GM12878 (cell line): ENCODE results near the gene DNAJA1. TPM values are rescaled to one million over a fixed set of nuclear protein-coding genes. Genes with fewer than 3 reads are reported as not detected.

Source experiments
- BHLHE40 ChIP-seq, 2 experiments: fragments of 450-650 bp in 1 of 2; IDR thresholded peaks; 2 replicates each; pipeline ENCODE4 v1.6.1; 2011 to 2017; ENCODE audit warnings: low read depth in 2 of 2, borderline replicate concordance in 1 of 2, improper control_type of control experiment in 1 of 2, low read length in 1 of 2, mild to moderate bottlenecking in 1 of 2
- CHD2 ChIP-seq: IDR thresholded peaks from 2 replicates; pipeline ENCODE4 v1.6.1; 2011; ENCODE audit warnings: low read depth, low read length, improper control_type of control experiment, borderline replicate concordance
- MXI1 ChIP-seq: fragments of 150-350 bp; IDR thresholded peaks from 2 replicates; pipeline ENCODE4 v1.6.1; 2011; ENCODE audit warnings: low read depth, mild to moderate bottlenecking, inconsistent platforms, low read length, improper control_type of control experiment
- NBN ChIP-seq: fragments of 450-650 bp; IDR thresholded peaks from 2 replicates; pipeline ENCODE4 v1.6.1; 2016
- PML ChIP-seq: IDR thresholded peaks from 2 replicates; pipeline ENCODE4 v1.6.1; 2012; ENCODE audit warnings: low read length, inconsistent platforms
- POLR2AphosphoS2 ChIP-seq: IDR thresholded peaks from 2 replicates; pipeline ENCODE4 v1.6.1; 2011; ENCODE audit warnings: low read depth, mild to moderate bottlenecking, low read length, improper control_type of control experiment, moderate library complexity
- POU2F2 ChIP-seq: IDR thresholded peaks from 3 replicates; pipeline ENCODE4 v1.6.1; 2011; ENCODE audit warnings: low read depth, mild to moderate bottlenecking, low read length, borderline replicate concordance
- polyA plus RNA-seq, 11 experiments: library from polyadenylated mRNA; depleted of rRNA in 4 of 11; unstranded in 6 of 11; stranded (reverse) in 5 of 11; fragments of >200 nt; fragmentation: Nextera tagmentation in 4 of 11; fragmentation: Illumina TruSeq in 1 of 11; extraction: Ambion mirVana in 4 of 11; extraction: Trizol in 1 of 11; gene quantifications; 1 replicate in 1 of 11; 2 replicates in 10 of 11; pipeline versions ENCODE4 v1.2.1 to v1.2.3, GENCODE V29; 2011 to 2016; ENCODE audit warnings: inconsistent platforms in 2 of 11, missing spikeins in 2 of 11, low read depth in 1 of 11
- total RNA-seq, 4 experiments: library from RNA; depleted of rRNA in 3 of 4; stranded (reverse); fragments of >200 nt in 3 of 4; fragmentation: Illumina TruSeq in 1 of 4; extraction: Trizol in 1 of 4; gene quantifications; 2 replicates each; pipeline versions ENCODE4 v1.2.1 to v1.2.3, GENCODE V29; 2013 to 2021
- TF ChIP-seq, protein P1 (sequence below): fragments of 450-650 bp; IDR thresholded peaks from 2 replicates; pipeline ENCODE4 v1.6.1; 2016; ENCODE audit warnings: mild to moderate bottlenecking
- TF ChIP-seq, protein P2 (sequence below): fragments of 450-650 bp; formaldehyde crosslinking; IDR thresholded peaks from 2 replicates; pipeline ENCODE4 v1.4.0; 2022; ENCODE audit warnings: mild to moderate bottlenecking, moderate library complexity

Gene DNAJA1
- total and polyA plus RNA-seq, 10 of the 15 experiments (the other 5 are each of a cell fraction or from before 2014, with no cell fraction given) = 69.7 to 206 (median 146) TPM

DNA sequence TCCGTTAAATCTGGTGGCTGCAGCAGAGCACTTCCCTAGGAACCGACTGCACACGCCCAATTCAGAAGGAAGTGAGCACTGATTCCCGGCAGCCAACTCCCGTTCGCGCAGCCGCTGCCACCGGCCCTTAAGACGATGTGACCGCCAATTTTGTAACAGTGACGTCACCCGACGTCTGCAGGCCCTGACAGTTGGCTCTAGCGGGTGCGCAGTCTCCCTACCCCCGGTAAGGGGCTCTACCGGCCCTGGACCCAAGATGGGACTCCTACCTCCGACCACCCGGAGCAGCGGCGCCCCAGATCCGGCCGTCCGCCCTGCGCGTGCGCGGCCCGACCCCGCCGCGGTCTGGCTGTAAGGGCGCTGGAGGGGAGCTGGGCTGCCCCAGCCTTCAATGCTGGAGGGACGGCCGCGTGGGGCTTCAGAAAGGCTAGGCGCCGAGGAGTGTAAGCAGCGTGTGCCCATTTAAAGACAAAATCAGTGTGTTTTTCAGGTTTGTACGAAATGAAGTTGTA lies 19.1 kb downstream of the DNAJA1 start (continued):
- TF ChIP-seq PML (0 out of 2 replicates have a peak, but pooled peaks have one; percentile 46), POLR2AphosphoS2 (peak; percentile 62), NBN (peak; percentile 74; the same call in 1 of the 2 replicates), POU2F2 (0 out of 3 replicates have a peak, but pooled peaks have one; percentile 52), MXI1 (peak; percentile 45; the same call in 1 of the 2 replicates), BHLHE40 (IDR thresholded peaks at IDR 0.05; ENCODE audit: borderline replicate concordance in 1 of 2, low read depth in 2 of 2, low read length in 1 of 2) (peak in 1 of 2 experiments; percentile 30; a peak in 1 of 4 replicates), CHD2 (0 out of 2 replicates have a peak, but pooled peaks have one; percentile 17)
- TF ChIP-seq, protein P1, sequence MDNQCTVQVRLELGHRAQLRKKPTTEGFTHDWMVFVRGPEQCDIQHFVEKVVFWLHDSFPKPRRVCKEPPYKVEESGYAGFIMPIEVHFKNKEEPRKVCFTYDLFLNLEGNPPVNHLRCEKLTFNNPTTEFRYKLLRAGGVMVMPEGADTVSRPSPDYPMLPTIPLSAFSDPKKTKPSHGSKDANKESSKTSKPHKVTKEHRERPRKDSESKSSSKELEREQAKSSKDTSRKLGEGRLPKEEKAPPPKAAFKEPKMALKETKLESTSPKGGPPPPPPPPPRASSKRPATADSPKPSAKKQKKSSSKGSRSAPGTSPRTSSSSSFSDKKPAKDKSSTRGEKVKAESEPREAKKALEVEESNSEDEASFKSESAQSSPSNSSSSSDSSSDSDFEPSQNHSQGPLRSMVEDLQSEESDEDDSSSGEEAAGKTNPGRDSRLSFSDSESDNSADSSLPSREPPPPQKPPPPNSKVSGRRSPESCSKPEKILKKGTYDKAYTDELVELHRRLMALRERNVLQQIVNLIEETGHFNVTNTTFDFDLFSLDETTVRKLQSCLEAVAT = 0 out of 2 replicates have a peak, but pooled peaks have one; percentile 8
- TF ChIP-seq, protein P2, sequence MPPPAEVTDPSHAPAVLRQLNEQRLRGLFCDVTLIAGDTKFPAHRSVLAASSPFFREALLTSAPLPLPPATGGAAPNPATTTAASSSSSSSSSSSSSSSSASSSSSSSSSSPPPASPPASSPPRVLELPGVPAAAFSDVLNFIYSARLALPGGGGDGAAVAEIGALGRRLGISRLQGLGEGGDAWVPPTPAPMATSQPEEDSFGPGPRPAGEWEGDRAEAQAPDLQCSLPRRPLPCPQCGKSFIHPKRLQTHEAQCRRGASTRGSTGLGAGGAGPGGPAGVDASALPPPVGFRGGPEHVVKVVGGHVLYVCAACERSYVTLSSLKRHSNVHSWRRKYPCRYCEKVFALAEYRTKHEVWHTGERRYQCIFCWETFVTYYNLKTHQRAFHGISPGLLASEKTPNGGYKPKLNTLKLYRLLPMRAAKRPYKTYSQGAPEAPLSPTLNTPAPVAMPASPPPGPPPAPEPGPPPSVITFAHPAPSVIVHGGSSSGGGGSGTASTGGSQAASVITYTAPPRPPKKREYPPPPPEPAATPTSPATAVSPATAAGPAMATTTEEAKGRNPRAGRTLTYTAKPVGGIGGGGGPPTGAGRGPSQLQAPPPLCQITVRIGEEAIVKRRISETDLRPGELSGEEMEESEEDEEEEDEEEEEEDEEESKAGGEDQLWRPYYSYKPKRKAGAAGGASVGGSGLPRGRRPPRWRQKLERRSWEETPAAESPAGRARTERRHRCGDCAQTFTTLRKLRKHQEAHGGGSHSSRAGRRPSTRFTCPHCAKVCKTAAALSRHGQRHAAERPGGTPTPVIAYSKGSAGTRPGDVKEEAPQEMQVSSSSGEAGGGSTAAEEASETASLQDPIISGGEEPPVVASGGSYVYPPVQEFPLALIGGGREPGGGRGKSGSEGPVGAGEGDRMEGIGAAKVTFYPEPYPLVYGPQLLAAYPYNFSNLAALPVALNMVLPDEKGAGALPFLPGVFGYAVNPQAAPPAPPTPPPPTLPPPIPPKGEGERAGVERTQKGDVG (CRISPR knock-in tag) = no peak
- TF ChIP-seq, all 136 proteins: peak for 30
